CD4-positive, alpha-beta T cell treated with Interleukin-10 for 1 hour (primary cell): ENCODE measurements around the gene MRPL36.

ENCODE experiments used
- DNase-seq: peaks from one replicate; pipeline ENCODE4 v3.0.0-alpha.2; 2020

MRPL36 gene

DNA sequence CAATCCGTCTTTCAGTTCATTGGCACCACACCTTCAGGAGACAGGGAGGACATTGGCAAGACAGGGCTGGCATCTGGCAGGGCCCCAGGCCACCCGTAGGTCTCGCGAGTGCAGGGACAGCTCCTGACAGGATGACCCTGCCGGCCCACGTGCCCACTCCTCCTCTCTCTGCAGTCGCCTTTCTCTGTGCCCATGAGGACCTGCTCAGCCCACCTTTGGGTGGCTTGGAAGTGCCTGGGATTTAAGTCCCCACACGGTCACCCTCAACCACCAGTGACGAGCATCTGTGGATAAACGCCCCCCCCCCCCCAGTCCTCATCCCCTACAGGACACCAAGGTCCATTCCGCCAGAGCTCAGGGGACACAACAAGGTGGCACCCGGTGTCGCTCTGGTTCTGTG, 4.1 kb downstream of the MRPL36 start:
- no peak for DNase-seq

DNA sequence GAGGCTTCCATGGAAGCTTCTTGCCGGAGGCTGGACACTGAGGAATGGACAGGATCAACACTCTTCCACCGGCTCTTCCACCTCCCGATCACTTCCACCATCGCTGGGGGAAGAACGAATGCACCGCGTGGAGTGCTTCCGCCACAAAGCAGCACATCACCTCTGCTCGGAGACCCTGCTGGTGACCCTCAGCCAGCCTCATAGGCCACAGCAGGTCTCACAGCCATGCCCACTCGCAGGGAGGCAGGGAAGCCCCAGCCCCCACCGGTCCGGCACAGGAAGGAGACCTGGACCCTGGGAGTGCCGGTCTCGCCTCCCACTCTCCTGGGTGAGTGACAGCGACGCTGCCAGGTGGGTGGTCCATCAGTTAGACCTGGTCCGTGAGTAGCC, 4.7 kb downstream of the MRPL36 start:
- DNase-seq = no peak

DNA sequence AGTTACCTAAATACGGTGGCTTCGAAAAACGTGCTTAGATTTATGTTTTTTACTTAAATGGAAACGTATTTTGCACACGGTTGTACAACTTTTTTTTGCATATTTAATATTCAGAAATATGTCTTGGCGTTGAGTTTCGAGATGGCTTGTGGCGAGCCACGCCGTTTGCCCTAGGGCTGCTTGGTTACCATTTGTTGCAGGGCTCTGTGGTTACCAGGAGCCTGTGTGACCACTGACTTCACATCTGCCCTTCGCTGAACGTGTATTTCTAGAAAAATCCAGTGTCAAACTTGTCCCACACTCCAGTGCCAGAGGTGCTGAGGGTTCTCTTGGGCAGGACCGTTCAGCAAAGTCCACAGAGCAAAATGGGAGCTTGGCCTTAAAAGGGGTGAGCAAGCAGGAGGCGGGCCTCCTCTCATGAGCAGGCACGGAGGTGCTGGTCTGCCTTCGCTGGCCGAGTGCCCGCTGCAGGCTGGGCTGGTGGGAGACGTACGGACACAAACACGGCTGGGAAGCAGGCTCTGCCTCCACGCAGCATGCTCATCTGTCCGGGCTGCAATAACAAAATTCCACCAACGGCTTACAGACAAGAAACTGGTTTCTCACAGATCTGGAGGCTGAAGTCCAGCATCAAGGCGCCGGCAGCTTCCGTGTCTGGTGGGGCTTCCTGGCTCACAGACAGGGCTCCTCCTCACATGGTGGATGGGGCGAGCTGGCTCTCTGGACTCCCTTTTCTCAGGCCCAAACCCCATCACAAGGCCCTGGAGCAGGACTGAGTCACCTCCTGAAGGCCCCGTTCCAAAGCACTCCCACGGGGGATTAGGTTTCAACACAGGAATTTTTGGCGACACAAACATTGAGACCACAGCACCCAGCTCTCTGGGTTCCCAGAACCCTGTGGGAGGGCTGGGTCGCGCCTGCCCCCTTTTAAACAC, 5.4 kb downstream of the MRPL36 start:
- no peak for DNase-seq

DNA sequence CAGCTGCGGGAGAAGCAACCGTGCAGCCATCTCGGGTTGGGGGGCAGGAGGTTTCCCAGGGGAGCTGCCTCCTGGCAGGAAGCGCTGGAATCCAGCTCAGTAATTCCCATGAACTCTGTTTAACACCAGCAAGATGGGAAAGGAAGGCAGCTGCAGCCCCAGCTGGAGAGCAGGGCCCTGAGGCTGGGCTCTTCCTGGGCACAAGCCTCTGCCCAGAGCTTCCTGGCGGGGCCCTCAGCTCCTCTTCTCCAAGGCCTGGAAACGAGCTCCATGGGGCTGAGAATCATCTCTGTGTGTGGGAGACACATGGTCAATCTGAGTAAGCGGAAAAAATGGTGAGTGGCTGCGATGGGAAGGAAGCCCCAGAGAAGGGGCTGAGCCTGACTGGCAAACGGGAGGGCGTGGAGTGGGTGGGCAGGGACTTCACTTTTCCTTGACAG, 6.3 kb downstream of the MRPL36 start:
- DNase-seq = peak; percentile 14

DNA sequence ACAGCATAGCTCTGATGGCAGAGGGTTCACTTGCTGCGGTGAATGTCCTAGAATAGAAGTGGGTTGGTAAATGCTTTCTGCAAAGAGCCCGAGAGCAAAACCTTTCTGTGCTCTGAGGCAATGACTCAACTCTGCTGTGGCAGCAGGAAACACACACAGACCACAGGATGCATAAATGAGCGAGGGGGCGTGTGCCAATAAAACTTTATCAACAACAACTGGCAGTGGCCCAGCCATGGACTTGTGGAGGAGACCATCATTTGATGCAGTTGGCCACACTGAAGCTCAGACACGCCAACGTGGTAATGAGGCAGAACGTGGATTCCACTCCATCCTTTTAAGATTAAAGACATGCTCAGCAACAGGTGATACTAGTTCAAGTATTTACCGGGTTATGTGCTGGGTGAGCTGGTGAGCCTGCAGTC, 6.8 kb downstream of the MRPL36 start:
- DNase-seq = peak; percentile 86

DNA sequence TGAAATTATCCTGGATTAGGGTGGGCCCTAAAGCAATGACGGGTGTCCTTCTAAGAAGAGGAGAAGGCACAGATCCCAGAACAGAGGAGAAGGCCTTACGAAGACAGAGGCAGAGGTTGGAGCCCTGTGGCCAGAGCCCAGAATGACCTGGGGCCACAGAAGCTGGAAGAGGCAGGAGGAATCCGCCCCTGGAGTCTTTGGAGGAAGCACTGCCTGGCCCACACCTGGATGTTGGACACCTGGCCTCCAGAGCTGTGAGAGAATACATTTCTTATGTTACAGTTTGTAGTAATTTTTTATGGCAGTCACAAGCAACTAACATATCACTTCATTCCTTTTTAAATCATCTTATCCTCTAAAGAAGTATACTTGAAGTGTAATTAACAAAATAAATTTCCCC, 8.5 kb downstream of the MRPL36 start:
- DNase-seq = no peak

DNA sequence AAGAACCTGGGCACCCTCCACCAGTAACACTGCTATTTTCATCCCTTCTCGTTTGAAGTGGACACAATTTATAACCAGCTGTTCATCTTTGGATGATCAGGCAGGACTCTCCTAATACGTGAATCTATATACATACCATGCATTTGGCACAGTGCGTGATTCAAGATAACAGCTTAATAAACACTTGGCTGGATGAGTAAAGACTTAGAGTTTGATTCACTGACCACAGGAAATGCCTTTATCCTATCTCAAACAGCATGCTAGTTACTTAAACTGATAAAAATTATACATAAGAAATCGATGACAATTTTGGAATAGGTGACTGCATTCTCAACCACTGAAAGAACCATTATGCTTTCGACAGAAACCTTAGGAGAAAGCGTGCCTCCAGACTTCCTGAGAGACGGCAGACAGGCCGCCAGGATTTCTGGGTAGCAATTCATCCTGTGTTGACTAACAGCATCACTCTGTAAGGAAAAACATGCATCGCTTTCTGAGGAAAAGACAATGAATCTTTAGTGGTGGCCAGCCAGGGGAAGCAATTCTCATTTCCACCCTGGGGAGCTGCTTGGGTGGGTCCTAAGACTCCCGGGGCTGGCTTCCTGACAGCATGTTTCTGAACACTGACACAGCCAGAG, 9.7 kb downstream of the MRPL36 start:
- no peak for DNase-seq

DNA sequence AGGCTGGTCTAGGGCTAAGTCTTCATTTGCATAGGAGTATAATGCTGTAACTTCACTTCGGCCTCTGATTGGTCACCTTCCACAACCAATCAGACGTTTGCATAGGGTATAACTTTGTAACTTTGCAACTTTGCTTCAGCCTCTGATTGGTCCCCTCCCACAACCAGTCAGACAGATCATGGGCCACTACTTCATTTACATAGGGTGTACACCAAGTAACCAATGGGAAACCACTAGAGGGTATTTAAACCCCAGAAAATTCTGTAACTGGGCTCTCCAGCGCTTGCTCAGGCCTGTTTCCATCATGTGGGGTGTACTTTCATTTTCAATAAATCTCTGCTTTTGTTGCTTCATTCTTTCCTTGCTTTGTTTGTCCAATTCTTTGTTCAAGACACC, 10.2 kb downstream of the MRPL36 start:
- DNase-seq = peak; percentile 24

DNA sequence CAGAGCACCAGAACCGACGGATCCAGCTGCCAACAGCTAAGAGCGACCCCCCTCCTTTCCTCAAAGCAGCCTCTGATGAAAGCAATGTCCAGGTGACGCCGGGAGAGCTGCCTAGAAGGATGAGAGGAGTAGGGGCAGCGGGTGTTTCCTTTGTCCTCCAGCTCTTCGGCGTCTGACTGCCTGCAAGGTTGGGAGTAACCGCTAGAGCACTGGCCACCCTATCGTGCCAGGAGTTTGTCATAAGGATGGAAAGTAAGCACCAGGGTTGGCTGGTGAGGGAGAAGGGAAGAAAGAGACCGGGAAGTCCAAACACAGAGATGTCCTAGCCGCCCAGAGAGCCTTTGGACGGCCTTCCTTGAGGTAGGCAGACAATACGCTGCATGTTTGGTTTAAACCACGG, 10.8 kb downstream of the MRPL36 start:
- no peak for DNase-seq

DNA sequence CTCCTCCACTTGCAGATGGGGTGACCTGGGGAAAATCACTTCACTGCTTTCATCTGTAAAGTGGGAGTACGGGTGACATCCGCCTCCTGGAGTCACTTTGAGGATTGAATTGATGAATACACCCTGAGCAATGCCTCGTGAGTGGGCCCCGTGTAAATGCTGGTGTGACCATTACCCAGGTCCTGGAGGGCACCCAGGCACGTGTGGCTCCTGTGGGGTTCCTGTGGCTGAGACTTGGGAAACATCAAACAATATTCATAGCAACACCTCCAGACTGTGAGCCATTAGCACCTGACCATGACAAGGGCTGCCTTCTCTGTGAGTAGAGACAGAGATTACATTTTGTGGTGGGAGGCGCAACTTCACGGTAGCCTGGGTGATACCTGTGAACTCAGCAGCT, 11.4 kb downstream of the MRPL36 start:
- no peak for DNase-seq

DNA sequence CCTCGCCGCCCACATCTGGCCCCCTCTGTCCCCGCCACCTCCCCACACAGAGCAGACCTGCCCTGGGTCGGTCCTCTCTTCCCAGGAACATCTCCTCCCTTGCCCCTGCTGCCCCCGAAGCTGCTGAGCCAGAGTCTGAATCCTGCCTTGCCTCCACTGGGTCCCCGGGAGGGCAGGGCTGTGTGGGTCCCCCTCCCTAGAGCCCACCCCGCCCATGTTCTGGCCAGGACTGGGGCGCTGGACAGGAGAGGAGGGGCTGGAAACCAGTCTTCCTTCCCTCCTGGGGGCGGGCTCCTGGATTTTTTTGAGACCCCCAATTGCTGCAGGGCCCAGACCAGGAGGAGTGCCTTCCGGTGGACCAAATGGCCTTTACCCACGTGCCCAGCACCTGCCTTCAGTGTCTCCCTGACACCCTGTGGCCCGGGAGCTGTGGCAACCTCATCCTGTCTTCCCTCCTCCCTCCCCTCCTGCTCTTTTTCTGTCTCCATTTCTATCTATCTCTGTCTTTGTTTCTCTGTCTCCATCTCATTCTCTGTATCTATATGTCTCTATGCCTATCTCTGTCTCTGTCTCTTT, 12.1 kb downstream of the MRPL36 start:
- no peak for DNase-seq

DNA sequence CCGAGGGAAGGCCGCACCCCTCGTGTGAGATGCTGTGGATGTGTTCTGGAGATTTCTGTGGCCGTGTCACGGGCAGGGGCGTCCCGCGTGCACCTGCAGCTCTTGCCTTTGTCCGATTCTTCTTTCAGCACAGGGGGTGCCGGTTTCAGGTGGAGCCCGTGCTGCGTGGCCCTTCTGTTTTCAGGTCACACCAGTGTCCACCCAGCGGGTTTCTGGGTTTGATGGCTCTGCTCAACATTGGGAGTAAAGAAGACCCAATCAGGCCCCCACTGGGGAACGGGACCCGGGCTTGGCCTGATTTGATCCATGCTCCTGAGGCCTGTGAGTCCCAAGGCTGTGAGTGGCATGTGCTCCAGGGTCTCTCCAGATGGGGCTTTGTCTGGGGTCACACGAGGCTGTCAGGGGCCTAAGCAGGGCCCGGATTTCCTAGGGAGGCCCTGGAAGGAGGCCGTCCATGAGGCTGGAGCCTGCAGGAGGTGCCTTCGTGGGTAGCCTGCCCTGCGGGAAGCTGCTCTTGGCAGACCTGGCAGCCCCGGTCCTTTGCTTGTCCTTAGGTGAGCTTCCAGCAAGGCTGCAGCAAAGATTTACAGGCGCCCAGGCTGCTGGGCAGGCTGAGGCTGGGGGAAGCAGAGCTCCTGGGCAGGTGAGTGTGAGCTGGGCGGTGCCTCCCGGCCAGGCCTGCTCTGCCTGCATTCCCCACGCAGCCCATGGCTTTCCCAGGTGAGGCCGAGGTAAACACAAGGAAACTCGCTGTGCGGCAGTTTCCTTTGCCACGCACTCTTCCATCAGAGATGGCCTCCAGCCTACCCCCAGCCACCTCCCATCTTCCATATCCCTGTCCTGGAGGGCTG, 12.8 kb downstream of the MRPL36 start:
- DNase-seq = no peak

DNA sequence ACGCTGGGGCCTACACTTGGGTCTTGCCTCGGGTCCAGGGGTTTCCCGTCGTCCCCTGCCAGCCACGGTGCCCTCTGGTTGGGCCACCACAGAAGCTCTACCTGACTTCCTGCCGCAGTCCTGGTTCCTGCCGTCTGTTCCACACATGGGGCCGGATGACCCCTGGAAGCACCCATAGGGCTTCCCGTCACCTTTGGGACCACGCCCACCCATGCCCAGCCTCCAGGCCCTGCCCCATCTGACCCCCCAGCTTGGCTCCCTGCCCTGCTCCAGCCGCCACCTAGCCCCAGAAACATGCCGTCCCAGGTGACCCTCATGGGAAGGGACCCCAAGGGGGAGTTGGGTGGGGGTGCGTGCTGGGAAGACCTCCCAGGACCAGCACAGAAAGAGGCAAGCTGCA, 13.7 kb downstream of the MRPL36 start:
- DNase-seq = no peak

DNA sequence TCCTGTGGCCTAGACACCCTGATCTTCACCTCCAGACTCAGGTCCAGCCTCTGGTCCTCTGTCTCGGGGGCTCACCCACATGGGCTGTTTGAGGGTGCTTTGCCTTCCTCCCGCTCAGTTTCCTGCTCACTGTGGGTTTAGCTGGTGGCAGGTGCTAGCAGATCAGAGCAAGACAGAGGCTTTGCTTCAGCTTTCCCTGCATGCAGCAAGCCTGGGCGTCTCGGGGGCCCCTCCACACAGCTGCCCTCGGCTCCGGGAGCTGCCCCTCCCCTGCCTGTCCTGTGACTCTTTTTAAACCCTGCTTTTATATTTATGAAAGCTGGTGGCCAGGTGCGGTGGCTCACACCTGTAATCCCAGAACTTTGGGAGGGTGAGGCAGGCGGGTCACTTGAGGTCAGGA, 14.6 kb downstream of the MRPL36 start:
- DNase-seq = no peak

DNA sequence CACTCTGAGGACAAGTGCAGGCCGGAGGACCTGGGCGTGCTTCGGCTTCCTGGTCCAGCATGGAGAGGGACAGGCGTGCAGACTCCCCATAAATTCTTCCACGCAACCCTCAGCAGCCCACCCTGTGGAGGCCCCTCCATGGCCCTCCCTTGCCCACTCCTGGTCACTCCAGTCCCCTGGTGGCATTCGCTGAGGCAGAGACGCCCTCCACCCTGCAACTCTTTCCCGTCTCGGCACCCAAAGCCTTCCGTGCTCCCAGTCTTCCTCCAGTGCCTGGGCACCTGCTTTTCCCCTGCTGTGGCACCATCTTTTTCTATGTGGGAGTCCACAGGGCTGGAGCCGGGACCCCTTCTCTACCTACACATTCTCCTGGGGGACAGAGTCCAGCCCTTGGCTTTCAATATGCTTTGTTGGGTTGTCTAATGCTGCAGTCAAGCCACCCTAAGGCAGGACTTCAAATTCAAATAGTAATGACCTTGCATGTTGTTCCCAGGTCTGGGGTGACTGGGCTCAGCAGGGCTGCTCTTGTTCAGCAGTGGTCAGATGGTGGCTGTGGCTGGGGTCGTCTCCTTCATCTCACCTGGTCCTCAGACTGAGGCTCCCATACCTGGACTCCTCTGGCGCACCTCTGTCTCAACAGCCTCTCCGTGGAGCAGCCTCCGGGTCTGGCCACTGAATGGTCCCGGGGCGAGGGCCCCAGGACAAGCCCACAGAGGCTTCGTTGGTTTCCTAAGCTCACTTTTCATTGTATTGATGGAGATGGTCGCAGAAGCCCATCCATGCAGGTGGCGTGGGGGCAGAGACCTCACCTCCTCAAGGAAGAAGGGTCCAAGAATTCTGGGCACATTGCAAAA, 15.2 kb downstream of the MRPL36 start:
- no peak for DNase-seq

DNA sequence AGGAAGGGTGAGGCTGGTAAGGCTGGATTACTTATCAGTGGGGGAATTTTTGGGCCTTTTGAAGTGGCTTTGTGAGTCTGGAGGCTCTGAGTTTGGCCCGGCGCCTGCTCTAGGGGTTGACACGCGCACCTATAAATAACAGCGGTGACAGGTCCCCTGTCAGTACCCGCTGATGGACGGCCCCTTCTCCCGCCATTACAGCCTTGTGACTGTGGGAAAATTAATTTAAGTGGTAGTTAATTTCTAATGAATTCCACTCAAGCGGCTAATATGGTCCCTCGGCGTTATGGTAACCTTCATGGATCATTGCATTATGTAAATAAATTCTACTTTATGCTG, 16.5 kb downstream of the MRPL36 start:
- no peak for DNase-seq

DNA sequence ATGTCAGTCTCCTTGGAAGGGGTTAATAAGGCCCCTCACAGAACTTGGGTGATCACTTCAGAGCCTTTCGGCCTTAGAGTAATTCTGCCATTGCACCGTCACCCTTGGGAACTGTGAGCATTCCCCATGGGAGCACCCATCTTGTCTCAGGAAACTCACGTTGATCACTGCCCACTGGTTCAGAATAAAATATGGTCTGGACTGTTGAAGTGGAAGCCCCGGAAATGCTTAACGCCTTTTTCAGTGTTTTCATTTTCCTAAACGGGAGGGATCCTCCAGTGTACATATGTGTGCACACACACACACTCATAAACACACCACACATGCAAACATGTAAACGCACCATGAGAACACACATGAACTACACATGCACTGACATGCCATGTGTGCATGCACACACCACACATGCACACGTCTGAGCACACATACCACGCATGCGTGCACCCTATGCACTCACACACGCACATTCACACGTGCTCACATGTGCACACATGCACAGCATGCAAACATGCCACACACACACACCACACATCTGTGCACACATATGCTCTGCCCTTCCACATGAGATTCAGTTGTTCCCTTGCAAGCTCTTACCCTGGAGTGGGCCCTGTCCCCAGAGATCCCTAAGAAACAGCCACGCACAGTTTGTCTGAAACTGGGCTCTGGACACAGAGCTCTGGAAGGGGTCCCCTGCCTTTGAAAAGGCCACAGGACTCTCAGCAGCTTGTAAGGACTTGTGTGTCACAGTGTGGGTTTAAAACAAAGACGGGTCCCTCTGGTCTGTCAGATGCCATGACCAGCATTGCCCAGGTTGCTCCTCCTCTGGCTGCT, 17.0 kb downstream of the MRPL36 start:
- no peak for DNase-seq

DNA sequence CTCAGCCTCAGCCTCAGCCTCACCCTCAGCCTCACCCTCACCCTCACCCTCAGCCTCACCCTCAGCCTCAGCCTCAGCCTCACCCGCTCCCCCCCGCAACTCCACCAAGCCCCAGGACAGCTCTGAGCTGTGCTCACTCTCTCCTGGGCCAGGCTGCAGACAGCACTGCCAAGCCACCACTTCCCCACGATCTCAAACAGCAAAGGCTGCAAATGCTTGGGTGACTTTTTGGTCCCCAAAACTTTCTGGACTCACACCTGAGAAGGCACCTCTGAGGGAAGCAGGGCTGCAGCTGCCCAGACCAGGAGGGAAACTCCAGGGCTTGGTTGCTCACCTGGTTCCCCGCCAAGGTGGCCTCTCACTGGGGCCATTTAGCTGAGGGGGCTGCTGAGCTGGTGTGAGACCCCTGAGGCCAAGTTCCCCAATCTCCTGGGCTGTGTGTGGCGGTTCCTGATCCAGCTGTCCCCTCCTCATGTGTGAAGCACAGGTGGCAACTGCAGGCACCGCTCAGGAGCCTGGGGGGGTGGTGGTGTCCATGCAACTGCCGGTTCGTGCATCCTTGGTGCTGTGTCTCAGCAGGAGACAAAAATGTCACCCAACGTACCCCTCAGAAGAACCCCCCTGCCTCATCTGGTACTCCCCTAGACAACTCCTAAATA, 17.8 kb downstream of the MRPL36 start:
- no peak for DNase-seq

DNA sequence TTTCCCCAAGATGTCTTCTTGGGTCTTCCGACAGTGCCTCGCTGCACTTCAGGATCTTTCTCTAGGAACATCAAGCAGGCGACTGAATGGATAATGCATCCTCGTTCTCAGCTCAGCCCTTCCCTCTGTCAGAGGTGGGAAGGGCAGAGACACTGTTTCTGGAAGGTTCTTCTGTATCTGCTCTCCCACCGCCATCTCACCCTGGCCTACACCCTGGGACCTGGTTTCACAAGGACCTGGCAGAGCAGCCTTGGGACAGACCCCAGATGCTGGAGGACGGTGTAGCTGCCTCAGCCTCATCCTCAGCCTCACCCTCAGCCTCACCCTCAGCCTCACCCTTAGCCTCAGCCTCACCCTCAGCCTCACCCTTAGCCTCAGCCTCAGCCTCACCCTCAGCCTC, 18.5 kb downstream of the MRPL36 start:
- DNase-seq = no peak

DNA sequence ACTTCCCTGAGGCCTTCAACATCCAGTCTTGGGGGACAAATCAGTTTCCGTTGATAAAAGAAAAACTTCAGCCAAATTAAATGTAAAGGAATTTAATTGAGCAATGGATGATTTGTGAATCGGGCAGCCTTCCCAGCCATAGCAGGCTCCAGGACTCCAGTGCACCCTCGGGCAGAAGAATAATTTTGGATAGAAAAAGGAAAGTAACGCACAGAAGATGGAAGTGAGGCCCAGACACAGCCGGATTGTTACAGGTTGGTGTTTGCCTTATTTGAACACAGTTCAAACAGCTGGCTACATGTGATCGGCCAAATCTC, 19.1 kb downstream of the MRPL36 start:
- no peak for DNase-seq
